Embryonic facial prominence (tissue), 1 donor: ENCODE results near the gene POU2F1.
"Not testable (repeated sequence)": the region's sequence is repeated elsewhere in the genome, so short reads cannot be mapped to it uniquely, and the experiment has no call there.

ENCODE experiments used
- DNase-seq: peaks from one replicate; pipeline ENCODE4 v3.0.0-alpha.2; 2016; ENCODE audit errors: extremely low spot score

POU2F1 gene

GRCh38 chr1:167231873-167232450 is 11.3 kb downstream of the POU2F1 start:
- DNase-seq = no peak

GRCh38 chr1:167232801-167233200 is 12.1 kb downstream of the POU2F1 start:
- no peak for DNase-seq

GRCh38 chr1:167233373-167233772 is 12.7 kb downstream of the POU2F1 start:
- DNase-seq = no peak

GRCh38 chr1:167237000-167237399 is 16.3 kb downstream of the POU2F1 start:
- no peak for DNase-seq

- DNase-seq = no peak
Measured at GRCh38 chr1:167238713-167239112, 18.0 kb downstream of the POU2F1 start.

- DNase-seq = no peak
Measured at GRCh38 chr1:167239257-167239656, 18.6 kb downstream of the POU2F1 start.

GRCh38 chr1:167244244-167244643 is 23.6 kb downstream of the POU2F1 start:
- no peak for DNase-seq

- DNase-seq = not testable (repeated sequence)
Measured at GRCh38 chr1:167245168-167245567, 24.5 kb downstream of the POU2F1 start.

- no peak for DNase-seq
Measured at GRCh38 chr1:167246971-167247370, 26.3 kb downstream of the POU2F1 start.

- DNase-seq = no peak
Measured at GRCh38 chr1:167247754-167248153, 27.1 kb downstream of the POU2F1 start.

GRCh38 chr1:167248707-167249642 is 28.3 kb downstream of the POU2F1 start:
- no peak for DNase-seq

GRCh38 chr1:167249702-167250101 is 29.0 kb downstream of the POU2F1 start:
- no peak for DNase-seq

GRCh38 chr1:167250482-167250881 is 29.8 kb downstream of the POU2F1 start:
- DNase-seq = no peak

GRCh38 chr1:167251472-167251871 is 30.8 kb downstream of the POU2F1 start:
- DNase-seq = no peak

GRCh38 chr1:167252986-167253385 is 32.3 kb downstream of the POU2F1 start:
- no peak for DNase-seq

GRCh38 chr1:167258858-167259257 is 38.2 kb downstream of the POU2F1 start:
- no peak for DNase-seq

GRCh38 chr1:167262836-167263235 is 42.1 kb downstream of the POU2F1 start:
- DNase-seq = no peak

- DNase-seq = no peak
Measured at GRCh38 chr1:167263344-167263743, 42.7 kb downstream of the POU2F1 start.

GRCh38 chr1:167263819-167264464 is 43.3 kb downstream of the POU2F1 start:
- no peak for DNase-seq

- no peak for DNase-seq
Measured at GRCh38 chr1:167266965-167267364, 46.3 kb downstream of the POU2F1 start.

GRCh38 chr1:167268347-167268787 is 47.7 kb downstream of the POU2F1 start:
- no peak for DNase-seq

- no peak for DNase-seq
Measured at GRCh38 chr1:167270349-167271092, 49.8 kb downstream of the POU2F1 start.
